Activated T-cell treated with anti-CD3 and anti-CD28 coated beads, Interleukin-2, amount 50 U/mL, for 4 hours (primary cell): Measurements from ENCODE around the gene LCOR. TPM values are rescaled to one million over a fixed set of nuclear protein-coding genes. Genes with fewer than 3 reads are reported as not detected.

Source experiments
- ATAC-seq, 2 donors: fragments of 200-7000 bp; cut with Tn5 transposase; one replicate each; pipeline ENCODE4 v1.10.0; 2021
- DNase-seq: peaks from one replicate; pipeline ENCODE4 v3.0.0-alpha.2; 2020
- H3K27me3 Mint-ChIP-seq: one replicate; pipeline ENCODE4 v1.8.0; 2021; ENCODE audit warnings: low read depth, mixed read lengths
- H3K36me3 Mint-ChIP-seq: one replicate; pipeline ENCODE4 v1.8.0; 2022; ENCODE audit warnings: mixed read lengths; ENCODE audit not compliant: insufficient read depth
- H3K4me1 Mint-ChIP-seq: one replicate; pipeline ENCODE4 v1.8.0; 2021; ENCODE audit warnings: low read depth, mixed read lengths
- H3K4me3 Mint-ChIP-seq: one replicate; pipeline ENCODE4 v1.8.0; 2021; ENCODE audit warnings: mild to moderate bottlenecking, moderate library complexity, mixed read lengths
- H3K9me3 Mint-ChIP-seq: one replicate; pipeline ENCODE4 v1.8.0; 2021; ENCODE audit warnings: mixed read lengths
- total RNA-seq, 3 donors: library from RNA; stranded (reverse); gene quantifications; one replicate each; pipeline ENCODE4 v1.2.1, GENCODE V29; 2021

The LCOR gene
- total RNA-seq, 3 donors from 2014 or later: 20.0 to 23.6 (median 21.9) TPM

DNA sequence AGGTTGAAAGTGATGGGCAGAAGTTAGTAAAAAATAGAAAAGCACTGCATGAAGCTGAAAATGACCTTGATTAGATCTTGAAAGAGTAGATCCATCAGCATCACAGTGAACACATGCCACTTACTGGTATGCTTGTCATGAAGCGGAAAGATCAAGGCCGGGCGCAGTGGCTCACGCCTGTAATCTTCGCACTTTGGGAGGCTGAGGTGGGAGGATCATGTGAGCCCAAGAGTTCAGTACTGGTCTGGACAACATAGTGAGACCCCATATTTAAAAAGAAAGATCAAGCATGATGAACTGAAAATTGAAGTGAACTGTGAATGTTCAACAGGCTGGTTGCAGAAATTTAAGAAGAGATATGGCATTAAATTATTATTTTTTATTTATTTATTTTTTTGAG, 18.0 kb downstream of the LCOR start:
- Mint-ChIP-seq H3K9me3 (no peaks in the 10 kb centered on the region), H3K4me3 (no peak overlapping the region), H3K4me1 (peaks cover 46% of the 10 kb centered on the region), H3K27me3 (no peaks in the 10 kb centered on the region), H3K36me3 (peaks cover 14% of the 10 kb centered on the region)
- DNase-seq: no peak
- no peak for ATAC-seq

- H3K27me3 Mint-ChIP-seq: no peaks in the 10 kb centered on the region
- peaks cover 44% of the 10 kb centered on the region for H3K4me1 Mint-ChIP-seq
- ATAC-seq (no peak), DNase-seq (no peak)
- no peak overlapping the region for H3K4me3 Mint-ChIP-seq
- peaks cover 14% of the 10 kb centered on the region for H3K36me3 Mint-ChIP-seq
- no peaks in the 10 kb centered on the region for H3K9me3 Mint-ChIP-seq
These were observed 18.7 kb downstream of the LCOR start for GRCh38 chr10:96850825-96851224.

DNA sequence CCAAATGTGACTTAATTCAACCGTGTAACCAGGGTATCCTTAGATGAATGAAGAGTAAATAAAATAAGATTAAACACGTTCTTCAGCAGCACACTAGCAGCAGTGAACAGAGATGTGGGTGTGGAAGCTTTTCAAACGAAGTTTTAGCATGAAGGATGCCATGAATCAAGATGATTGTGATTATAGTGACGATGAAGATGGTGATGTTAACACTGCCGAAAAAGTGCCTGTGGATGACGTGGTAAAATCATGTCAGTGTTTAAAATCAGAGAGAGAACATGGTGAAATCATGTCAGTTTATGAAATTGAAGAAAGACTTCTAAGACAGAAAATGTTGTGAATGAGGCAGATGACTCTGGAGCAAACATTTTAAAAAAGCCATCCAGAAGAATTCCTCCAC, 19.2 kb downstream of the LCOR start:
- Mint-ChIP-seq H3K27me3 (no peaks in the 10 kb centered on the region), H3K36me3 (peaks cover 14% of the 10 kb centered on the region), H3K9me3 (no peaks in the 10 kb centered on the region), H3K4me1 (peaks cover 44% of the 10 kb centered on the region), H3K4me3 (no peak overlapping the region)
- no peak for ATAC-seq
- no peak for DNase-seq

GRCh38 chr10:96856317-96856716, 24.2 kb downstream of the LCOR start:
- DNase-seq: no peak
- Mint-ChIP-seq H3K4me1 (peaks cover 61% of the 10 kb centered on the region), H3K9me3 (no peaks in the 10 kb centered on the region), H3K36me3 (peaks cover 21% of the 10 kb centered on the region), H3K4me3 (no peak overlapping the region), H3K27me3 (no peaks in the 10 kb centered on the region)
- ATAC-seq: no peak

- ATAC-seq (no peak), DNase-seq (no peak)
- H3K4me3 Mint-ChIP-seq: no peak overlapping the region
- H3K27me3 Mint-ChIP-seq: no peaks in the 10 kb centered on the region
- H3K36me3 Mint-ChIP-seq: peaks cover 20% of the 10 kb centered on the region
- H3K4me1 Mint-ChIP-seq: peaks cover 64% of the 10 kb centered on the region
- H3K9me3 Mint-ChIP-seq: no peaks in the 10 kb centered on the region
These were observed 25.4 kb downstream of the LCOR start for GRCh38 chr10:96857301-96858012.

- peaks cover 20% of the 10 kb centered on the region for H3K36me3 Mint-ChIP-seq
- no peak for ATAC-seq
These were observed 26.1 kb downstream of the LCOR start for GRCh38 chr10:96858038-96858705.

DNA sequence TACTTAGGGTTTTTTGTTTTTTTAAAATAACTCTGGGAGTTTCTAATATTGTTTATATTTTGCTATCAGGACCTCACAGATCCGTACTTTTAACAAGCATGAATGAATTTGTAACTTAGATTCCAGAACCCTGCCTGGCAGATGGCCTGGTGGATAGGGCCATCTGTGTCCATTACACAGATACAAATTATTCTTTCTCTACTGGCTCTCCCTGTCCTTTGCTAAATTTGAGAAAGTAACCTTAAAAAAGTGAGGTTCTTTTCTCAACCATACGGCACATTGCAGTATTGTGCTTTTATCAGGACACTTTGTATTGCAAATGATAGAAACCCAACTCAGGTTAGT, 26.6 kb downstream of the LCOR start:
- Mint-ChIP-seq H3K4me3 (no peak overlapping the region), H3K4me1 (peaks cover 67% of the 10 kb centered on the region), H3K9me3 (no peaks in the 10 kb centered on the region), H3K36me3 (peaks cover 19% of the 10 kb centered on the region), H3K27me3 (no peaks in the 10 kb centered on the region)
- DNase-seq (no peak), ATAC-seq (no peak)

More at GRCh38 chr10:96858038-96858705, 26.1 kb downstream of the LCOR start:
- Mint-ChIP-seq H3K4me3 (no peak overlapping the region), H3K4me1 (peaks cover 65% of the 10 kb centered on the region), H3K9me3 (no peaks in the 10 kb centered on the region), H3K27me3 (no peaks in the 10 kb centered on the region)
- no peak for DNase-seq

DNA sequence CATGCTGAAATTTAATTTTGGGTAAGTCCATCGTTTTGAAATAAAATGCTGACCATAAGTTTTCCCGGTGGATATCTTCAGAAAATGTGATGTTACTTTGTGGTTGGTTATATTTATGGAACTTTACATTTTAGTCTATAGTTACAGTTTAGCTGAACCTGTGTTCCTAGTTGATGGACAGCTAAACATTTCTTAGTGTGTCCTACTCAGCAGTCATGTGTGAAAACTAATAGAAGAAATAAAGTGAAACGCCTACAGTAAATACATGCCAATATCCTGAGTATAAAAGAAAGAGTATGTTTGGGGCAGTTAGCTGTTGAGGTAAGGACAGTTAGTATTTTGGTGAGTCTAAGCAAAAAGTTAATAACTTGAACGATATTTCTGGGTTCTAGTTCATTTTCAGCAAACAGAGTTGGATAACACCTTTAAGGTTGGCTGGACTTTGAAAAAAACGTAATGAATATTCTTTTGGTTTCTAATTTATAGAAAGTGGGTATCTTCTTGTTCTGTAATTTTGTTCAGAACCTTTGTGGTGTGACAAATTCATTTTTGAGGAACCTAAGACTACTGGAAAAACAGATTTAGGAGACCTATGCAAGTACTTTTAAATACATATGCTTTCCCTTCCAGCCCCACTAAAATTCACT, 28.7 kb downstream of the LCOR start:
- ATAC-seq (no peak), DNase-seq (no peak)
- H3K36me3 Mint-ChIP-seq: peaks cover 20% of the 10 kb centered on the region
- no peak overlapping the region for H3K4me3 Mint-ChIP-seq
- H3K4me1 Mint-ChIP-seq: peaks cover 69% of the 10 kb centered on the region
- no peaks in the 10 kb centered on the region for H3K27me3 Mint-ChIP-seq
- H3K9me3 Mint-ChIP-seq: no peaks in the 10 kb centered on the region

DNA sequence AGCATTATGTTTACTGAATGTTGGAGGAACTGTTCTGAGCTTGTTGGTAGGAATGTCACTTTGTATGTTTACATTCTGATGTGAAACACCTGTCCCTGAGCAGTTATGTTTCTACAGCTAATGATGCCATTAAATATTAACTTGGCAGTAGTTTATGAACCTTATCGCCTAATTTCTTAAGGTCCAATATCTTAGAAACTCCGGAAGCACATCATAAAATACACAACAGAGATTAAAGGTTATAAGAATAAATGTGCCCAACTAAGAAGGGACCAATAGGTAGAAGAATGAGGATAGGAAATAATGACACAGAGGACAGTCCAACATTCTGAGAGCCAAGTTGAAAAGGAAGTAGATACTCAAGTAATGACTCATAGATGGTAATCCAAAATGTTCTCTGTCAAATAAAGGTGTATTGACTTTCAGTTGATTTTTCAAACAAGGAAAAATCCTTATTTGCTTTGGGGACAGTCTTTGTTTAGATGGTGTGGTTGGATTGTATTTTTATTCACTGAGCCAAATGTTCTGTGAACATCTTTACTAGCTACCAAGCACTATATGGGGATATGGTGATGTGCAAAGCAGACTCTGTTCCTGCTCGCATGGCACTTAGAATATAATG, 31.9 kb downstream of the LCOR start:
- H3K4me3 Mint-ChIP-seq: no peak overlapping the region
- H3K9me3 Mint-ChIP-seq: no peaks in the 10 kb centered on the region
- ATAC-seq (peak in 1 of 2 donors; percentile 48), DNase-seq (no peak)
- H3K27me3 Mint-ChIP-seq: no peaks in the 10 kb centered on the region
- peaks cover 10% of the 10 kb centered on the region for H3K36me3 Mint-ChIP-seq
- peaks cover 46% of the 10 kb centered on the region for H3K4me1 Mint-ChIP-seq

GRCh38 chr10:96873086-96873485, 41.0 kb downstream of the LCOR start:
- no peaks in the 10 kb centered on the region for H3K27me3 Mint-ChIP-seq
- DNase-seq (no peak), ATAC-seq (no peak)
- H3K4me3 Mint-ChIP-seq: peak overlapping the region; percentile 26
- no peaks in the 10 kb centered on the region for H3K9me3 Mint-ChIP-seq
- peaks cover 14% of the 10 kb centered on the region for H3K36me3 Mint-ChIP-seq
- H3K4me1 Mint-ChIP-seq: peaks cover 55% of the 10 kb centered on the region

GRCh38 chr10:96873756-96874467, 41.8 kb downstream of the LCOR start:
- no peak overlapping the region for H3K4me3 Mint-ChIP-seq
- H3K9me3 Mint-ChIP-seq: no peaks in the 10 kb centered on the region
- H3K4me1 Mint-ChIP-seq: peaks cover 59% of the 10 kb centered on the region

GRCh38 chr10:96878057-96878456, 46.0 kb downstream of the LCOR start:
- DNase-seq (no peak), ATAC-seq (no peak)
- Mint-ChIP-seq H3K36me3 (peaks cover 14% of the 10 kb centered on the region), H3K4me1 (peaks cover 66% of the 10 kb centered on the region), H3K27me3 (no peaks in the 10 kb centered on the region), H3K4me3 (no peak overlapping the region), H3K9me3 (no peaks in the 10 kb centered on the region)

More at GRCh38 chr10:96873756-96874467, 41.8 kb downstream of the LCOR start:
- H3K36me3 Mint-ChIP-seq: peaks cover 20% of the 10 kb centered on the region
- H3K27me3 Mint-ChIP-seq: no peaks in the 10 kb centered on the region
- DNase-seq (no peak), ATAC-seq (no peak)

- no peak for DNase-seq
- H3K36me3 Mint-ChIP-seq: peaks cover 16% of the 10 kb centered on the region
- ATAC-seq: no peak
- H3K9me3 Mint-ChIP-seq: no peaks in the 10 kb centered on the region
- peaks cover 62% of the 10 kb centered on the region for H3K4me1 Mint-ChIP-seq
- no peaks in the 10 kb centered on the region for H3K27me3 Mint-ChIP-seq
- H3K4me3 Mint-ChIP-seq: no peak overlapping the region
These were observed 48.5 kb downstream of the LCOR start for GRCh38 chr10:96880575-96880974.
